NB4 (cell line): Measurements from ENCODE around the gene PGAM2.

Experiments
- MYC ChIP-seq: IDR thresholded peaks from 2 replicates; pipeline ENCODE4 v1.6.1; 2011; ENCODE audit warnings: low read depth, low read length
- TF ChIP-seq, protein P1 (sequence below): IDR thresholded peaks from one replicate; pipeline ENCODE4 v1.5.1; 2012; ENCODE audit warnings: low read depth, low read length

DNA sequence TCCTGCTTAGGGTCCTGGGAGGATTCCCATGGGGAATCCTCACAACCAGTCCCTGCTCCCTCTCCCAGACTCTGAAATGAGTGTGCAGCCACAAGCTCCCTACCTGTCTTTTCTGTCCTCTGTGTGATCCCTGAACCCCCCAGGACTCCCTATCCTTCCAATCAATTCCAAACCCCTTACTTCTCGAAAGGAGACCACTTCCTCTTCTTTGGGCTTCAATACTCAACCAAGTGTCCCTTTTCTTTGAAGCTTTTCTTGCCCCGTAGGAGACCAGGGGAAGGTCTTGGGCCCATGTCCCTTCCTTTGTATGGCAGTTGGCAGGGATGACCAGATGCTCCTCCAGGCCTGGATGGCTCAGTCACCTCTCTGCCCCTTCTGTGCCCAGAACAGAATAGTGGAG lies 40.5 kb upstream of the PGAM2 start:
- TF ChIP-seq, protein P1, sequence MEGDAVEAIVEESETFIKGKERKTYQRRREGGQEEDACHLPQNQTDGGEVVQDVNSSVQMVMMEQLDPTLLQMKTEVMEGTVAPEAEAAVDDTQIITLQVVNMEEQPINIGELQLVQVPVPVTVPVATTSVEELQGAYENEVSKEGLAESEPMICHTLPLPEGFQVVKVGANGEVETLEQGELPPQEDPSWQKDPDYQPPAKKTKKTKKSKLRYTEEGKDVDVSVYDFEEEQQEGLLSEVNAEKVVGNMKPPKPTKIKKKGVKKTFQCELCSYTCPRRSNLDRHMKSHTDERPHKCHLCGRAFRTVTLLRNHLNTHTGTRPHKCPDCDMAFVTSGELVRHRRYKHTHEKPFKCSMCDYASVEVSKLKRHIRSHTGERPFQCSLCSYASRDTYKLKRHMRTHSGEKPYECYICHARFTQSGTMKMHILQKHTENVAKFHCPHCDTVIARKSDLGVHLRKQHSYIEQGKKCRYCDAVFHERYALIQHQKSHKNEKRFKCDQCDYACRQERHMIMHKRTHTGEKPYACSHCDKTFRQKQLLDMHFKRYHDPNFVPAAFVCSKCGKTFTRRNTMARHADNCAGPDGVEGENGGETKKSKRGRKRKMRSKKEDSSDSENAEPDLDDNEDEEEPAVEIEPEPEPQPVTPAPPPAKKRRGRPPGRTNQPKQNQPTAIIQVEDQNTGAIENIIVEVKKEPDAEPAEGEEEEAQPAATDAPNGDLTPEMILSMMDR = no peak
- TF ChIP-seq MYC = no peak
